Measurements from ENCODE around the gene MON2. TPM values are rescaled to one million over a fixed set of nuclear protein-coding genes. Genes with fewer than 3 reads are reported as not detected.

The MON2 gene
- total RNA-seq, 1 experiment from 2014 or later, result 32.8 TPM

GRCh38 chr12:62584619-62585018 lies 118.0 kb downstream of the MON2 start:
- no TSS peak for BruUV-seq (replicated peaks)
- no peaks in the 10 kb centered on the region for H3K4me1 ChIP-seq (replicated peaks; ENCODE audit: insufficient read depth)
- no peak overlapping the region for H2AFZ ChIP-seq
- TF ChIP-seq CTCF (conservative IDR thresholded peaks at IDR 0.05) (no peak), EZH2 (IDR thresholded peaks at IDR 0.05; ENCODE audit: low read depth) (no peak)
- DNase-seq, result no peak
- H3K9me3 ChIP-seq (ENCODE audit: insufficient read depth, low read depth), result no peaks in the 10 kb centered on the region
- intact Hi-C loops (cut with micrococcal nuclease; ENCODE audit: unreplicated experiment), result no loop called here
- H3K36me3 ChIP-seq (ENCODE audit: low read depth), result no peaks in the 10 kb centered on the region
- no peaks in the 10 kb centered on the region for H3K9me2 ChIP-seq (ENCODE audit: insufficient read depth)
- CTCF ChIA-PET, result no interaction called here
- H3K4me3 ChIP-seq, result no peak overlapping the region
- POLR2A ChIA-PET (ENCODE audit: unreplicated experiment), result no interaction called here
- no peaks in the 10 kb centered on the region; the same call in 1 of the 2 replicates for H3F3A ChIP-seq (ENCODE audit: insufficient read depth, low read depth)
- no peaks in the 10 kb centered on the region for H3K27me3 ChIP-seq (ENCODE audit: insufficient read depth, low read depth)
- H3K4me2 ChIP-seq, result no peak overlapping the region
- H3K27ac ChIP-seq, result no peak overlapping the region
- no peaks in the 10 kb centered on the region for H3K79me2 ChIP-seq (ENCODE audit: low read depth)
- H4K20me1 ChIP-seq (ENCODE audit: insufficient read depth), result no peaks in the 10 kb centered on the region

- H3K4me3 ChIP-seq, result no peak overlapping the region
- no peaks in the 10 kb centered on the region for H3K9me2 ChIP-seq (ENCODE audit: insufficient read depth)
- H3K4me1 ChIP-seq (replicated peaks; ENCODE audit: insufficient read depth), result no peaks in the 10 kb centered on the region
- no peaks in the 10 kb centered on the region for H3K9me3 ChIP-seq (ENCODE audit: insufficient read depth, low read depth)
- no peaks in the 10 kb centered on the region for H3K36me3 ChIP-seq (ENCODE audit: low read depth)
- ChIA-PET CTCF (no interaction called here), POLR2A (ENCODE audit: unreplicated experiment) (no interaction called here)
- H3K27me3 ChIP-seq (ENCODE audit: insufficient read depth, low read depth), result no peaks in the 10 kb centered on the region
- H4K20me1 ChIP-seq (ENCODE audit: insufficient read depth), result no peaks in the 10 kb centered on the region
- TF ChIP-seq CTCF (conservative IDR thresholded peaks at IDR 0.05), result no peak
- TF ChIP-seq EZH2 (IDR thresholded peaks at IDR 0.05; ENCODE audit: low read depth), result no peak
- DNase-seq, result no peak
- no peaks in the 10 kb centered on the region for H3F3A ChIP-seq (ENCODE audit: insufficient read depth, low read depth)
- no peaks in the 10 kb centered on the region for H3K79me2 ChIP-seq (ENCODE audit: low read depth)
- no peak overlapping the region for H2AFZ ChIP-seq
- intact Hi-C loops (cut with micrococcal nuclease; ENCODE audit: unreplicated experiment), result no loop called here
- BruUV-seq (replicated peaks), result no TSS peak
- H3K4me2 ChIP-seq, result no peak overlapping the region
- no peak overlapping the region for H3K27ac ChIP-seq
Measured at GRCh38 chr12:62586850-62587249, 120.2 kb downstream of the MON2 start.

GRCh38 chr12:62588916-62589315 lies 122.3 kb downstream of the MON2 start:
- Histone ChIP-seq H3K4me1 (replicated peaks; ENCODE audit: insufficient read depth) (no peaks in the 10 kb centered on the region), H3K9me2 (ENCODE audit: insufficient read depth) (no peaks in the 10 kb centered on the region), H3K4me3 (no peak overlapping the region), H3F3A (ENCODE audit: insufficient read depth, low read depth) (no peaks in the 10 kb centered on the region), H3K79me2 (ENCODE audit: low read depth) (no peaks in the 10 kb centered on the region), H3K27me3 (ENCODE audit: insufficient read depth, low read depth) (no peaks in the 10 kb centered on the region), H2AFZ (no peak overlapping the region), H3K36me3 (ENCODE audit: low read depth) (no peaks in the 10 kb centered on the region), H3K9me3 (ENCODE audit: insufficient read depth, low read depth) (no peaks in the 10 kb centered on the region), H4K20me1 (ENCODE audit: insufficient read depth) (no peaks in the 10 kb centered on the region), H3K4me2 (no peak overlapping the region), H3K27ac (no peak overlapping the region)
- TF ChIP-seq CTCF (conservative IDR thresholded peaks at IDR 0.05) (no peak), EZH2 (IDR thresholded peaks at IDR 0.05; ENCODE audit: low read depth) (no peak)
- ChIA-PET CTCF (no interaction called here), POLR2A (ENCODE audit: unreplicated experiment) (interaction anchor here (0.6 kb wide), 1 partner anchor 142 kb away, joined by 4 read pairs; no protein-coding TSS in a partner anchor)
- DNase-seq, result no peak
- intact Hi-C loops (cut with micrococcal nuclease; ENCODE audit: unreplicated experiment), result no loop called here
- no TSS peak for BruUV-seq (replicated peaks)
